Panc1 (cell line): ENCODE measurements around the gene E2F6.

Experiments
- POLR2AphosphoS5 ChIP-seq: IDR thresholded peaks from 2 replicates; pipeline ENCODE4 v1.6.1; 2012; ENCODE audit warnings: mild to moderate bottlenecking, low read depth, low read length, moderate library complexity
- TCF7L2 ChIP-seq: IDR thresholded peaks from 2 replicates; pipeline ENCODE4 v1.6.1; 2011; ENCODE audit warnings: mild to moderate bottlenecking, low read depth, low read length, inconsistent platforms
- TF ChIP-seq, protein P1 (sequence below): fragments of 450-650 bp; IDR thresholded peaks from 2 replicates; pipeline ENCODE4 v1.5.1; 2017; ENCODE audit warnings: mild to moderate bottlenecking
- TF ChIP-seq, protein P2 (sequence below), 2 experiments: IDR thresholded peaks; 2 replicates each; pipeline ENCODE4 v1.6.1; 2011 to 2012; ENCODE audit warnings: low read depth in 2 of 2, control low read depth in 1 of 2, low read length in 1 of 2, mild to moderate bottlenecking in 1 of 2, moderate library complexity in 1 of 2; ENCODE audit not compliant: insufficient read depth in 1 of 2

DNA sequence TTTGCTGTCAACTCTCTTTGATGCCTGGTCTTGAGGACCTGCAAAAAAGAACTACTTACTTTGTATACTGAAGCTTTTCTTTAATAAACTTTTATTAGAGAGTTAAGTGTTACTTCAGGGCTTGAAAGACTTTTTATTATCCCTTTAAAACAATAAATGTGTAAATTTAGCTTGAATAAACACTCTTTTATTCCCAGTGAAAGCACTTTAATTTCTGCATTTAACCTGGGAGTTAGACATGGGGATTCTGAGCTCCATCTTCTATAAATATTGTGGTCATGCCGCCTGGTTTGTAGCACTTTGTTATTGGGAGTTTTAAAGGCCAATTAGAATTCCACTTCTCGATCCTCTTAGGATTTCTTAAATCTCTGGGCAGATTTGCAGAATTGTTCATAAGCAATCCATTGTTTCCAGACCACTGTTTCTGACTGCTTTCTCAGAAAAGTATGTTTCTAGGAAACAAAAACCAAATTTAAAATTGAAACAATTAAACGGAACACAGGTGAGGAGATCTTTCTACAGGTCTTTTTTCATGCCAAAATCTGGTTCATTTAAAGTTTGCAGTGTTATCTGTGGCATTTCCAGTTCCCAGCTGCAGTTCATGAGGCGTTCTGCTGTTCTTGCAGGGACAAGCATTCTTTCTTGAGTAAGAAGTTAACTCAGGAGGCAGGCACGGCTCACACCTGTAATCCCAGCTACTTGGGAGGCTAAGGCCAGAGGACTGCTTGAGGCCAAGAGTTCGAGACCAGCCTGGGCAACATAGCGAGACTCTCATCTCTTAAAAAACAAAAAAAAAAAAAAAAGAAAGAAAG, 18.1 kb upstream of the E2F6 start:
- TF ChIP-seq, protein P1, sequence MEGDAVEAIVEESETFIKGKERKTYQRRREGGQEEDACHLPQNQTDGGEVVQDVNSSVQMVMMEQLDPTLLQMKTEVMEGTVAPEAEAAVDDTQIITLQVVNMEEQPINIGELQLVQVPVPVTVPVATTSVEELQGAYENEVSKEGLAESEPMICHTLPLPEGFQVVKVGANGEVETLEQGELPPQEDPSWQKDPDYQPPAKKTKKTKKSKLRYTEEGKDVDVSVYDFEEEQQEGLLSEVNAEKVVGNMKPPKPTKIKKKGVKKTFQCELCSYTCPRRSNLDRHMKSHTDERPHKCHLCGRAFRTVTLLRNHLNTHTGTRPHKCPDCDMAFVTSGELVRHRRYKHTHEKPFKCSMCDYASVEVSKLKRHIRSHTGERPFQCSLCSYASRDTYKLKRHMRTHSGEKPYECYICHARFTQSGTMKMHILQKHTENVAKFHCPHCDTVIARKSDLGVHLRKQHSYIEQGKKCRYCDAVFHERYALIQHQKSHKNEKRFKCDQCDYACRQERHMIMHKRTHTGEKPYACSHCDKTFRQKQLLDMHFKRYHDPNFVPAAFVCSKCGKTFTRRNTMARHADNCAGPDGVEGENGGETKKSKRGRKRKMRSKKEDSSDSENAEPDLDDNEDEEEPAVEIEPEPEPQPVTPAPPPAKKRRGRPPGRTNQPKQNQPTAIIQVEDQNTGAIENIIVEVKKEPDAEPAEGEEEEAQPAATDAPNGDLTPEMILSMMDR, result no peak
- TF ChIP-seq POLR2AphosphoS5, result no peak
- TF ChIP-seq TCF7L2, result no peak
- TF ChIP-seq, protein P2, sequence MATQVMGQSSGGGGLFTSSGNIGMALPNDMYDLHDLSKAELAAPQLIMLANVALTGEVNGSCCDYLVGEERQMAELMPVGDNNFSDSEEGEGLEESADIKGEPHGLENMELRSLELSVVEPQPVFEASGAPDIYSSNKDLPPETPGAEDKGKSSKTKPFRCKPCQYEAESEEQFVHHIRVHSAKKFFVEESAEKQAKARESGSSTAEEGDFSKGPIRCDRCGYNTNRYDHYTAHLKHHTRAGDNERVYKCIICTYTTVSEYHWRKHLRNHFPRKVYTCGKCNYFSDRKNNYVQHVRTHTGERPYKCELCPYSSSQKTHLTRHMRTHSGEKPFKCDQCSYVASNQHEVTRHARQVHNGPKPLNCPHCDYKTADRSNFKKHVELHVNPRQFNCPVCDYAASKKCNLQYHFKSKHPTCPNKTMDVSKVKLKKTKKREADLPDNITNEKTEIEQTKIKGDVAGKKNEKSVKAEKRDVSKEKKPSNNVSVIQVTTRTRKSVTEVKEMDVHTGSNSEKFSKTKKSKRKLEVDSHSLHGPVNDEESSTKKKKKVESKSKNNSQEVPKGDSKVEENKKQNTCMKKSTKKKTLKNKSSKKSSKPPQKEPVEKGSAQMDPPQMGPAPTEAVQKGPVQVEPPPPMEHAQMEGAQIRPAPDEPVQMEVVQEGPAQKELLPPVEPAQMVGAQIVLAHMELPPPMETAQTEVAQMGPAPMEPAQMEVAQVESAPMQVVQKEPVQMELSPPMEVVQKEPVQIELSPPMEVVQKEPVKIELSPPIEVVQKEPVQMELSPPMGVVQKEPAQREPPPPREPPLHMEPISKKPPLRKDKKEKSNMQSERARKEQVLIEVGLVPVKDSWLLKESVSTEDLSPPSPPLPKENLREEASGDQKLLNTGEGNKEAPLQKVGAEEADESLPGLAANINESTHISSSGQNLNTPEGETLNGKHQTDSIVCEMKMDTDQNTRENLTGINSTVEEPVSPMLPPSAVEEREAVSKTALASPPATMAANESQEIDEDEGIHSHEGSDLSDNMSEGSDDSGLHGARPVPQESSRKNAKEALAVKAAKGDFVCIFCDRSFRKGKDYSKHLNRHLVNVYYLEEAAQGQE (IDR thresholded peaks at IDR 0.05; ENCODE audit: insufficient read depth in 1 of 2, low read depth in 2 of 2, low read length in 1 of 2), result no peak
